Activated naive CD8-positive, alpha-beta T cell (primary cell): Measurements from ENCODE around the gene PLXNA2.

Experiments used
- H3K27ac Mint-ChIP-seq: one replicate; pipeline ENCODE4 v1.8.0; 2021; ENCODE audit warnings: mixed read lengths
- H3K27me3 Mint-ChIP-seq: one replicate; pipeline ENCODE4 v1.8.0; 2021; ENCODE audit warnings: mixed read lengths
- H3K36me3 Mint-ChIP-seq: one replicate; pipeline ENCODE4 v1.8.0; 2021; ENCODE audit warnings: mixed read lengths
- H3K4me1 Mint-ChIP-seq: one replicate; pipeline ENCODE4 v1.8.0; 2021; ENCODE audit warnings: low read depth, mixed read lengths
- H3K4me3 Mint-ChIP-seq: one replicate; pipeline ENCODE4 v1.8.0; 2021; ENCODE audit warnings: mild to moderate bottlenecking, mixed read lengths
- H3K9me3 Mint-ChIP-seq: one replicate; pipeline ENCODE4 v1.8.0; 2021; ENCODE audit warnings: low read depth, mixed read lengths

Gene PLXNA2

DNA sequence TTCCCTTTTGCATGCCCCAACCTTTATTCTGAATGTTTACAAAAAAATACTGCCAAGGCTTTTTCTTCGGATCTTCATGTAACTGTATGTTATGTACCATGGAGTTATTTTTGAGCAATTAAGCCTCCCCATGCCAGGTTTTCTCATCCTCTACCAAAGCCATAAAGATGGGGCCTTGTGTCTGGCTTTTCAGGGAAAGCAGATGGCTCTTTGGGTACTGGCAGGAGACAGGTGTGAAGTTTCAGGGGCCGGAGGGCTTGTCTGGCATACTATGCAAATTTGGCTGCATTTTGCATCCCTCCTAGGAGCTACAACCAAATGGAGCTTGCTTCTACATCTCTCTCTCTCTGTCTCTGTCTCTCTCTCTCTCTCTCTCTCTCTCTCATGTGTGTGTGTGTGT is 28.1 kb upstream of the PLXNA2 start:
- Mint-ChIP-seq H3K9me3 (no peaks in the 10 kb centered on the region), H3K27ac (no peak overlapping the region), H3K27me3 (peaks cover 15% of the 10 kb centered on the region), H3K36me3 (no peaks in the 10 kb centered on the region), H3K4me1 (no peaks in the 10 kb centered on the region), H3K4me3 (no peak overlapping the region)

DNA sequence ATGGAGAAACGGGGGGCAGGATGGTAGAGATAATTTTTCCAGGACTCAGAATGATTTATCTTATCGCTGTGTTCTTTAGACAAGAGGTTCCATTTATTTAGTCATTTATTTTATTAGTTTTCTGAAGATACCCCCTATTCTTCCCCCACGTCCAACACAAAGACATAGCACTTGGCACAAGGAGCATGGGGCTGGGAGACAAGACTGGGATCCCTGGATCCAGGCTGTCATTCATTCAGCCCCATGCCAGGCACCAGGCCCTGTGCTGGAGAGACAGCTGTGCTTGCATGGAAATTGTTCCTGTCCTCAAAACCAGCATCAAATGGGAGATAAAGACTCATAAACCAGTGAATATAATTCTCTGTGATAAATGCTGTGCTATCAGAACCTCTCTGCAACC is 27.1 kb upstream of the PLXNA2 start:
- no peak overlapping the region for H3K27ac Mint-ChIP-seq
- H3K27me3 Mint-ChIP-seq, result peaks cover 16% of the 10 kb centered on the region
- H3K4me3 Mint-ChIP-seq, result no peak overlapping the region
- no peaks in the 10 kb centered on the region for H3K36me3 Mint-ChIP-seq
- no peaks in the 10 kb centered on the region for H3K4me1 Mint-ChIP-seq
- H3K9me3 Mint-ChIP-seq, result no peaks in the 10 kb centered on the region

DNA sequence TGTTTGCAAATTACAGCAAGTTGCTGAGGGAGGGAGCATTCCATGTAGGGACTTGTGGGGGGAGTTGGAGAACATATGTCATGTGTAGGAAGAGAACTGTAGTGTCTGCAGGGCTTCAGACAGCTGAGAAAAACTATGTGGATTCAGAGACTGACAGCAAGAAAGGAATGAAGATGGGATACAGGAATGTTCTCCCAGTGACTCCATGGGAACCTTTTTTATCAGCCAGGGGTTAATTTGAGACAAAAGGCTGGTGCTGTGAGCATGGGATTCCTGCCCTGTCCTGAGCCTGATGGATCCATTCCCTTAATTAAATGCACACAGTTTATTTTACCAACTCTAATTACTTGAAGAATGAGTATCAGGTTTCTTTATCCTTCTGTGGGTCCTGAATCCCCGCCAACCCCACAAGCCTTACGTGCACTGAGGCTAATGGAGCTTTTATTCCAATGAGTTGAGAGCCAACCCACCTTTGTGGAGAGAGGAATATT is 26.5 kb upstream of the PLXNA2 start:
- Mint-ChIP-seq H3K4me3 (no peak overlapping the region), H3K27ac (no peak overlapping the region), H3K27me3 (peaks cover 16% of the 10 kb centered on the region), H3K4me1 (no peaks in the 10 kb centered on the region), H3K36me3 (no peaks in the 10 kb centered on the region), H3K9me3 (no peaks in the 10 kb centered on the region)

DNA sequence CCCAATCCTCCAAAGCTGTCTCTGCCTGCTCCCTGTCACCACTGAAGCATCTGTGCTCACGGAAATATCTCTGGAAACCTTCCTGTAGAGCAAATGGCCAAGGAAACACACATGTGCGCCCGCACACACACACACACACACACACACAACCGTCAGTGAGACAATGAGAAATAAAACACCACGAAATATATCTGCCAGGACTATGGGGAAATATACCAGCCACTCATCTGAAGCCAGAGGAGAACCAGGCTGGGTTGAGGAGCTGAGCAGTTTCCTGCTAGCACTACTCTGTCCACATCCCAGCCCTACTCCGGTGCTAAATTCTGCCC is 25.1 kb upstream of the PLXNA2 start:
- Mint-ChIP-seq H3K4me1 (no peaks in the 10 kb centered on the region), H3K36me3 (no peaks in the 10 kb centered on the region), H3K27ac (no peak overlapping the region), H3K9me3 (no peaks in the 10 kb centered on the region), H3K27me3 (peaks cover 19% of the 10 kb centered on the region), H3K4me3 (no peak overlapping the region)

DNA sequence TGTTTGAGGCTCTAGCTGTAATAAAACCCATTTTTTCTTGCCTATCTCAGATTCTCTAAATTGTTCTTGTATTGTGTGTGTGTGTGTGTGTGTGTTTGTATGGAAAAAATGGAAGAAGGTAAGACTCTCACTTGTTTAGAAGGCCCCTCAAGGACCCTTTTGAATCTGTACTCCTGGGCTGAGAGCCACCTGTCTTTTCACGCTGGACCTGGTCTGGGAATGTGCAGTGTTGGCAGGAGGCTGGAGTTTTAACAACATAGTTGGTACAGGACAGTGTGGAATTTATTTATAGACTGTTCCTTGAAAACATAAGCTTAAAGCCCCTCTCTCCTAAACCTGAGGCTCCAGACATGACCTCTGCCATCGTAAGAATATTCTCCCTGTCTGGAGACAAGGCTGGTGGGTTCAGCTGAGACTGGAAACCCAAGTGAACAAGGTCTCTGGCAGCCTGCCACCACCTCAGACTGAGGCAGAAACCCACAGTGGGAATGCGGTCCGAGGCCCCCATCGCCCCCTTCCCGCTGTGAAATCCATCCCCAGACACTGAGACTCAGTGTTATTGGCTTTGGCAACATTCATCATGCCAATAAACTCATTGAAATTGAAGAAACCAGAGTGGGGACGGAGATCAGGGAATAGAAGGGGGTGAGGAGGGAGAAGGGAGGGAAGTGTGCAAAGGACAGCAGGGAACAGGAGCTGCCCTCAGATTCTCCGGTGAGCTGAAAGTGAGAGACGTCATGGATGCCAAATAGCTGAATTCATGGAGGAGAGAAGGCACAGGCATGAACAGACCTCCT is 24.6 kb upstream of the PLXNA2 start:
- Mint-ChIP-seq H3K9me3 (no peaks in the 10 kb centered on the region), H3K36me3 (no peaks in the 10 kb centered on the region), H3K4me1 (no peaks in the 10 kb centered on the region), H3K27me3 (peaks cover 19% of the 10 kb centered on the region), H3K4me3 (no peak overlapping the region), H3K27ac (no peak overlapping the region)

DNA sequence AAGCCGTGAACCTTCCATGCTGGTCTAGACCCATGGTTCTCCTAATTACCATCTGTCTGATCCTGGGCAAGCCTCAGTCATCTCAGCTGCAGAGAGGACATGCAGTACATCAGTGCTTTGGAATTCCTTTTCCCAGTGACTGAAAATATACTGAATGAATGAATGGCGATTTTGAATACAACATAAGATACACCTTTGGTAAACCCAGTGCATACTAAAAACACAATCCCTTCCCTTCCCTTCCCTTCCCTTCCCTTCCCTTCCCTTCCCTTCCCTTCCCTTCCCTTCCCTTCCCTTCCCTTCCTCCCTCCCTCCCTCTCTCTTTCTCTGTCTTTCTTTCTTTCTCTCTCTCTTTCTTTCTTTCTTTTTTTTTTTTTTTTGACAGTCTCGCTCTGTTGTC is 21.3 kb upstream of the PLXNA2 start:
- Mint-ChIP-seq H3K4me3 (no peak overlapping the region), H3K9me3 (no peaks in the 10 kb centered on the region), H3K36me3 (no peaks in the 10 kb centered on the region), H3K27ac (no peak overlapping the region), H3K4me1 (no peaks in the 10 kb centered on the region), H3K27me3 (peaks cover 16% of the 10 kb centered on the region)

DNA sequence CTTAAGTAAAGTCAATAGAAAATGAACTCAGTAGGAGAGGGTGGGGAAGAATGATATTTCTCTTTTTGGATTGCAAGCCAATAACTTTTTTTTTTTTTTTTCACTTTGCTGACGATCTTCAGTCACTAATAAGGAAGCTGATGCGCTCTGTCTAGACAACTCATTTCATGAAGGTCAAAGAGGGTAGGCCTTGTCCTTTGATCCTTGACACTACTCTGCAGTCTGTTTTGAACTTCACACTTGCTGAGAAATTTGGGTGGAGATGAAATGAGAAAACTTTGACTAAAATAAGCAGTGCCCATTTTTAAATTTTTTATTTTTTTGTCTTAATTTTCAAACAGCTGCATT is 20.9 kb upstream of the PLXNA2 start:
- no peaks in the 10 kb centered on the region for H3K36me3 Mint-ChIP-seq
- no peak overlapping the region for H3K27ac Mint-ChIP-seq
- H3K4me1 Mint-ChIP-seq, result no peaks in the 10 kb centered on the region
- no peak overlapping the region for H3K4me3 Mint-ChIP-seq
- H3K9me3 Mint-ChIP-seq, result no peaks in the 10 kb centered on the region
- peaks cover 14% of the 10 kb centered on the region for H3K27me3 Mint-ChIP-seq

DNA sequence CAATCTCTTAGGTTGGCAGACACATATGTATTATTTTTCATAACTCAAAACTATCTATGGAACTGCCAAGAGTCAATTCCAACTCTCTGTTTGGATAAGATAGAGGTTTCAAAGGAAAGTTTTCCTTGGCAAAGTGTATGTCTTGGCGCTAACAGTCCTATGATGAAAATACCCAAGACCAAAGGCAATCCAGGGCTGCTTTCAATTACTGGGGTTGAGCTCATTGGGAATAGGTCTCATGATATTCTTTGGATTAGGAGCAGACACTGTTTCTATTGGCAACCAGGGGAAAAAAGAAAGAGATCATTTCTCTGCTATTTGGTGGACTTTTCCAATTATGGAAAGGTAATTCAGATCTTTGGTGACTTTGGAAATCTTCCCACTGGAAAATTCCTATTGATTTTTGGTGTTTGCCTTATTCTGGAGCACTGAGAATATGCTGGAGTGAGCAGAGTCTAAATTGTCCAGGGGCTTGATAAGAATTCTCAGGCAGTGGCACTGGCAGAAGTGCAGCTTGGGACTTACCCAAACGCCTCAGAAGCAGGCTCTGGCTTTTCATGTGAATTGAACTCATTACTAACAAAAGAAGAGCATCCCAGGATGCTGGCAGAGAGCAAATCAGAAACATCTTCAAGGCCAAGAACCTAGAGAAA is 20.4 kb upstream of the PLXNA2 start:
- Mint-ChIP-seq H3K9me3 (no peaks in the 10 kb centered on the region), H3K27ac (no peak overlapping the region), H3K36me3 (no peaks in the 10 kb centered on the region), H3K4me3 (no peak overlapping the region), H3K4me1 (no peaks in the 10 kb centered on the region), H3K27me3 (peaks cover 12% of the 10 kb centered on the region)

DNA sequence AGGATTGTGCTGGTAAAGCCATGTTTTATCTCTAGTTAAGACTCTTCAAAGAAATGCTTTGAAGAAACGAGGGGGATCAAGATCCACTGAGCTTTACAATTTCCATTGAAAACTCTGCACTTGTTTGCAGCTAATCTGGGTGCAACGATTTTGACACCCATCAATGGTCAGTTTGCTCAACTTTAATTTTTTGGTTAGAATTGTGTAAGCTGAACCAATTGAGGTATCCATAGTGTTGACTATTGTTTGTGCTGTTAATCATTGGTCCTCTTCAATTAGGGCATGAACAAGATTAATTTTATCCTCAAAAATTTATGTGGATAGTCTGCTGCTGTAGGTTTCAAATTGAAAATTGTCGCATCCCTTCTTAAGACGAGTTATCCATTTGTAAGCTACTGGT is 17.7 kb upstream of the PLXNA2 start:
- Mint-ChIP-seq H3K27ac (no peak overlapping the region), H3K36me3 (no peaks in the 10 kb centered on the region), H3K27me3 (peaks cover 19% of the 10 kb centered on the region), H3K4me3 (no peak overlapping the region), H3K9me3 (no peaks in the 10 kb centered on the region), H3K4me1 (no peaks in the 10 kb centered on the region)

DNA sequence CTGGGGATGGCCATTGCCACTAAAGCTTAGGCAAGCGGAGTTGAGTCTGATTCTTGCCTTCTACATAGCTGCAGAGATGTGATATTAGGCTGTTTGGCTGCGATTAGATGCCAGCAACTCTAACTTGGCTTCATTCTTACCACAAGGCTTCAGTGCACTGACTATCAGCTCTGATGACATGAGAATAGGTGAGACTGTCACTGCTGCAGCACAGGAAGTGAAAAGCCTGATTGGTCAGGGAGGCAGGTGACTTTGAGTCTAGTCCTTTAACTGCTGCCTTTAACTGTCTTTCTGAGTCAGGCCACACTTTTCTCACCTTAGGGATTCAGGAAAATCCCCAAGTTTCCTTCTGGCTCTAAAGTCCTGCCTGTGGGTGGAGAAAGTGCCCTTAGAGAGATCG is 14.1 kb upstream of the PLXNA2 start:
- Mint-ChIP-seq H3K4me1 (no peaks in the 10 kb centered on the region), H3K27ac (no peak overlapping the region), H3K27me3 (peaks cover 18% of the 10 kb centered on the region)

DNA sequence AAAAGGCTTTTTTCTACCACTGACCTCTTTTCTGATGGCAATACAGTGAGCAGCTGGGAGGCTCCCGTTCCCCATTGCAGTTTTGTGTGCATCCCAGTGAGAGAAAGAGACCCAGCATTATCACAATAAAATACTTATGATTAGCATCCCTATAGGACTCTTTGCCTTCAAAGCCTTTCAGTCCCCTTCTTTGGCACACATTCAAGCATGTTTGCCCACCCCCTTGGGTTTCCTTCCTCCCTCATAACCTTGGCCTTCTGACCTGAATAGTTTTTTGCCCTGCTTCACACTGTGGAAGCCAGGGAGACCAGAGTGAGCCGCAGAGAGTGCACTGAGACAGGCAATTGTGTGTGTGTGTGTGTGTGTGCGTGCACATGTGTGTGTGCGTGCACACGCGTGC is 13.2 kb upstream of the PLXNA2 start:
- no peak overlapping the region for H3K27ac Mint-ChIP-seq
- no peaks in the 10 kb centered on the region for H3K9me3 Mint-ChIP-seq
- H3K36me3 Mint-ChIP-seq, result no peaks in the 10 kb centered on the region
- no peak overlapping the region for H3K4me3 Mint-ChIP-seq
- H3K27me3 Mint-ChIP-seq, result peaks cover 18% of the 10 kb centered on the region
- H3K4me1 Mint-ChIP-seq, result no peaks in the 10 kb centered on the region

More for the DNA sequence above, 14.1 kb upstream of the PLXNA2 start:
- H3K4me3 Mint-ChIP-seq, result no peak overlapping the region
- H3K36me3 Mint-ChIP-seq, result no peaks in the 10 kb centered on the region
- H3K9me3 Mint-ChIP-seq, result no peaks in the 10 kb centered on the region

DNA sequence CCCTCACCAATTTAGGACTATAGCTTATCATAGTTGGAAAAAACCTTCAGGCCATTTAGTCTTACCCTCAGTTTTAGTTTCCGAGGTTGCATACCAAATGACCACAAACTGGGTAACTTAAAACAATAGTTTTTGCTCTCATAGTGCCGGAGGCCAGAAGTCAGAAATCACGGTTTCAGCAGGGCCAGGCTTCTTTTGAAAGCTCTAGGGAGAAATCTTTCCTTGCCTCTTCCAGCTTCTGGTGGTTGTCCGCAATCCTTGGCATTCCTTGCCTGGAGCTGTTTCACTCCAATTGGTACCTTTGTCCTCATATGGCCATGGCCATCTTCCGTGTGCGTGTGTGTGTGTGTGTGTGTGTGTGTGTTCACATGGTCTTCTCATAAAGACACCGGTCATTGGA is 12.4 kb upstream of the PLXNA2 start:
- Mint-ChIP-seq H3K36me3 (no peaks in the 10 kb centered on the region), H3K27ac (no peak overlapping the region), H3K9me3 (no peaks in the 10 kb centered on the region), H3K4me1 (no peaks in the 10 kb centered on the region), H3K27me3 (peaks cover 23% of the 10 kb centered on the region), H3K4me3 (no peak overlapping the region)

DNA sequence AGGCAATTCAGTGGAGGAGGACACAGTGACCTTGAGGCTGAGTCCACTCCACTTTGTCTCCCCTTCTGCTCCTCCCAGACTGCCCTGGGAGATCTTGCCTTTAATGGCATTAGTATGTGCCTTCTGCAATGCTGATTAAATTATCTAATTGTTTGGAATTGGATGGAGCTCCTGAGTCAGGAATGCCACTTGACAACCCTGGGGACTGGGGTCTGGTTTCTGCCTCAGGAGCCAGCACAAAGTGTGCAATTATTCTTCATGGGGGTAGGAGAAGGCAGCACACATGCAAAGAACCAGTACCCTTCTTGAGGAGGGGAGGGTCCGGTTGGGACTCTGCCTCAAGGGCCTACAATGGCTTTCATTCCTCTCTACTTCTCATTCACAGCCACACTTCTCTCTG is 11.9 kb upstream of the PLXNA2 start:
- Mint-ChIP-seq H3K9me3 (no peaks in the 10 kb centered on the region), H3K27me3 (peaks cover 23% of the 10 kb centered on the region), H3K36me3 (no peaks in the 10 kb centered on the region), H3K4me3 (no peak overlapping the region), H3K4me1 (no peaks in the 10 kb centered on the region), H3K27ac (no peak overlapping the region)

DNA sequence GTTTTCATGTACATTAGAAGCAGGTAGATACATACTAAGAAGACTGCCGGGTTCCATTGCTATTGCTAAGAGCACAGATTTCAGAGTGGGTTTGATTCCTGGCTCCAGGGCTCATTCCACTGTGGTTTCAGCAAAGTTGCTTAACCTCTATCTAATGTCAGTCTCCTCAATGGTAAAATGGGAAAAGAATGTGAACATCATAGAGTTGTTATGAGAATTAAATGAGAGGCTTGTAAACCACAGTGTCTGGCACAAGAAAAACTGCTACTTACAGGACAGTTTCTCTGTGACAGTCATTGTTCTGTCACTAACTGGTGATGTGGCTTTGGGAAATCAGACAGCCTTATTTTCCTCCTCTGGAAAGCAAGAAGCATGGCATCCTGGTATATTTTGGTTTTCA is 10.7 kb upstream of the PLXNA2 start:
- Mint-ChIP-seq H3K4me3 (no peak overlapping the region), H3K27ac (no peak overlapping the region), H3K36me3 (no peaks in the 10 kb centered on the region), H3K4me1 (no peaks in the 10 kb centered on the region), H3K27me3 (peaks cover 23% of the 10 kb centered on the region), H3K9me3 (no peaks in the 10 kb centered on the region)

DNA sequence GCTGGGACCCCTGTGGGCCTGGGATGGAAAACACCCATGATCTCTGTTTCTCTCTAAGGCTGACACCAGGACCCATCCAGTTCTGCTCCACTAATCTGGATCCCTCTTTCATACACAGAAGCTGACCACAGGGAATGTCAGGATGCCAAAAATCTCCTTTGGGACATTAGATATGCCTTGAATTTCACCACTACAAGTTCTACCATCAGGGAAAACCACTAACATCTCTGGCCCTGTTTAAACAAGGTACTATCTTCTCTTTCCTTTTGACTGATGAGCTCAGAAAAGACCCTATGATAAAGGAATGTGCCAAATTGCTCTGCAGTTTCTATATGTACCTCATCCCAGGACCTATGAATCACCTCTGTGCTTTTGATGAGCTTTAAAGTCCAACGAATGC is 10.2 kb upstream of the PLXNA2 start:
- no peak overlapping the region for H3K27ac Mint-ChIP-seq
- H3K9me3 Mint-ChIP-seq, result no peaks in the 10 kb centered on the region
- H3K27me3 Mint-ChIP-seq, result peaks cover 22% of the 10 kb centered on the region
- H3K36me3 Mint-ChIP-seq, result no peaks in the 10 kb centered on the region
- no peak overlapping the region for H3K4me3 Mint-ChIP-seq
- no peaks in the 10 kb centered on the region for H3K4me1 Mint-ChIP-seq
